Erythroblast (primary cell): ENCODE data around the gene HOXB6.

Experiments
- GATA1 ChIP-seq: IDR thresholded peaks from 2 replicates; pipeline ENCODE4 v1.6.1; 2011; ENCODE audit warnings: low read depth, mild to moderate bottlenecking, control low read depth, low read length, moderate library complexity
- POLR2A ChIP-seq: IDR thresholded peaks from 2 replicates; pipeline ENCODE4 v1.6.1; 2011; ENCODE audit warnings: mild to moderate bottlenecking, low read length

- TF ChIP-seq POLR2A (no peak), GATA1 (no peak)
Observed at GRCh38 chr17:48615963-48616716, 11.4 kb upstream of the HOXB6 start.
